ENCODE results near the gene C1QL1.

Gene C1QL1

DNA sequence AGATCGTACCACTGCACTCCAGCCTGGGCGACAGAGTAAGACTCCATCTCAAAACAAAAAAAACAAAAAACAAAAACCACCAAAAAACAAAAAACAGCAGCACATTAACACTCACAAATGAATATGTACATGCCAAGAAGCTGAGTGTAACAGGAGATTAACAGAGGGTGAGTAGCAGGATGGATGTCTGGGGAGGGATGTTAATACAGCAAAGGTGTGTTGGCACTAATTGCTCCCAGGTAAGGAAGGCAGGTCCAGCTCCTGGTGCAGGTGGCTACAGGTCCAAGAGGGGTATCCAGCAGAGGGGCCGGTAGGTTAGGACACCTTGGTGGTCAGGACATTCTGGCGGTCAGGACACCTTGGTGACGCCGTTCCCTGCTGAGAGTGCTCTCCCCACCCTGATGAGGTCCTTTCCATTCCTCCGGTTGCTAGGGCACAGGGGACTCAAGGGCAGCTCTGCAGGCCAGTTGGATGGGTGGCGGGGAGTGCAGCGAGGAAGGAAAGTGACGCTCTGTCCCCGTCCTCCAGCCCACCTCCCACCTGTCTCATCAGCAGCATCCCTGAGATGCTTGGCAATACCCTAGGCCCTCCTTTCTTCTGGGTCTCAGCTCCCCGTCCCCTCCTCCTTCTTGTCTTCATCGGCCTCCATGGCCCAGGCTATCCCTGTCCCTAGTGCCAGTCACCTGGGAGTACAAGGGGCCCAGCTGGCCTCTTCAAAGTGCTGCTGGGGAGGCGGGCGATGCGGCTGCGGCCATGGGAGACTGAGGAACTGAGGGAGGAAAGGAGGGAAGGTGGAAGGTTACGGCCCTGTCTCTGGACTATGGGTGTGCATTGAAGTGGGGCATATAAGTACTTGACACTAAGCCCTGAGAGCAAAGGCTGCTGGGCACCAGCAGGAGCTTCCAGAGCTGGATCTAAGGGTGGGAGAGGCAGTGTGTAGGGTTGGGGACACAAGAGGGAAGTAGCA, 42.1 kb downstream of the C1QL1 start:
- TF ChIP-seq, protein P1, sequence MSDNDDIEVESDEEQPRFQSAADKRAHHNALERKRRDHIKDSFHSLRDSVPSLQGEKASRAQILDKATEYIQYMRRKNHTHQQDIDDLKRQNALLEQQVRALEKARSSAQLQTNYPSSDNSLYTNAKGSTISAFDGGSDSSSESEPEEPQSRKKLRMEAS (IDR thresholded peaks at IDR 0.05), result no peak
- TF ChIP-seq YY1 (IDR thresholded peaks at IDR 0.05; ENCODE audit: low read depth) (no peak), RAD21 (IDR thresholded peaks at IDR 0.05; ENCODE audit: low read depth) (no peak), TEAD4 (IDR thresholded peaks at IDR 0.05) (no peak), NFIC (IDR thresholded peaks at IDR 0.05) (no peak), TAF1 (IDR thresholded peaks at IDR 0.05; ENCODE audit: low read depth) (no peak), EP300 (IDR thresholded peaks at IDR 0.05; ENCODE audit: borderline replicate concordance) (no peak), EGR1 (IDR thresholded peaks at IDR 0.05) (no peak), TCF12 (IDR thresholded peaks at IDR 0.05; ENCODE audit: low read depth) (no peak), FOXM1 (IDR thresholded peaks at IDR 0.05; ENCODE audit: borderline replicate concordance, low read depth) (no peak), CREB1 (IDR thresholded peaks at IDR 0.05; ENCODE audit: low read depth) (no peak), CEBPB (IDR thresholded peaks at IDR 0.05) (no peak), ZBTB7A (IDR thresholded peaks at IDR 0.05; ENCODE audit: low read depth) (no peak)
- TF ChIP-seq, protein P2, sequence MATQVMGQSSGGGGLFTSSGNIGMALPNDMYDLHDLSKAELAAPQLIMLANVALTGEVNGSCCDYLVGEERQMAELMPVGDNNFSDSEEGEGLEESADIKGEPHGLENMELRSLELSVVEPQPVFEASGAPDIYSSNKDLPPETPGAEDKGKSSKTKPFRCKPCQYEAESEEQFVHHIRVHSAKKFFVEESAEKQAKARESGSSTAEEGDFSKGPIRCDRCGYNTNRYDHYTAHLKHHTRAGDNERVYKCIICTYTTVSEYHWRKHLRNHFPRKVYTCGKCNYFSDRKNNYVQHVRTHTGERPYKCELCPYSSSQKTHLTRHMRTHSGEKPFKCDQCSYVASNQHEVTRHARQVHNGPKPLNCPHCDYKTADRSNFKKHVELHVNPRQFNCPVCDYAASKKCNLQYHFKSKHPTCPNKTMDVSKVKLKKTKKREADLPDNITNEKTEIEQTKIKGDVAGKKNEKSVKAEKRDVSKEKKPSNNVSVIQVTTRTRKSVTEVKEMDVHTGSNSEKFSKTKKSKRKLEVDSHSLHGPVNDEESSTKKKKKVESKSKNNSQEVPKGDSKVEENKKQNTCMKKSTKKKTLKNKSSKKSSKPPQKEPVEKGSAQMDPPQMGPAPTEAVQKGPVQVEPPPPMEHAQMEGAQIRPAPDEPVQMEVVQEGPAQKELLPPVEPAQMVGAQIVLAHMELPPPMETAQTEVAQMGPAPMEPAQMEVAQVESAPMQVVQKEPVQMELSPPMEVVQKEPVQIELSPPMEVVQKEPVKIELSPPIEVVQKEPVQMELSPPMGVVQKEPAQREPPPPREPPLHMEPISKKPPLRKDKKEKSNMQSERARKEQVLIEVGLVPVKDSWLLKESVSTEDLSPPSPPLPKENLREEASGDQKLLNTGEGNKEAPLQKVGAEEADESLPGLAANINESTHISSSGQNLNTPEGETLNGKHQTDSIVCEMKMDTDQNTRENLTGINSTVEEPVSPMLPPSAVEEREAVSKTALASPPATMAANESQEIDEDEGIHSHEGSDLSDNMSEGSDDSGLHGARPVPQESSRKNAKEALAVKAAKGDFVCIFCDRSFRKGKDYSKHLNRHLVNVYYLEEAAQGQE (IDR thresholded peaks at IDR 0.05; ENCODE audit: low read depth), result no peak
- TF ChIP-seq, protein P3, sequence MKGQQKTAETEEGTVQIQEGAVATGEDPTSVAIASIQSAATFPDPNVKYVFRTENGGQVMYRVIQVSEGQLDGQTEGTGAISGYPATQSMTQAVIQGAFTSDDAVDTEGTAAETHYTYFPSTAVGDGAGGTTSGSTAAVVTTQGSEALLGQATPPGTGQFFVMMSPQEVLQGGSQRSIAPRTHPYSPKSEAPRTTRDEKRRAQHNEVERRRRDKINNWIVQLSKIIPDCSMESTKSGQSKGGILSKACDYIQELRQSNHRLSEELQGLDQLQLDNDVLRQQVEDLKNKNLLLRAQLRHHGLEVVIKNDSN (IDR thresholded peaks at IDR 0.05), result no peak

DNA sequence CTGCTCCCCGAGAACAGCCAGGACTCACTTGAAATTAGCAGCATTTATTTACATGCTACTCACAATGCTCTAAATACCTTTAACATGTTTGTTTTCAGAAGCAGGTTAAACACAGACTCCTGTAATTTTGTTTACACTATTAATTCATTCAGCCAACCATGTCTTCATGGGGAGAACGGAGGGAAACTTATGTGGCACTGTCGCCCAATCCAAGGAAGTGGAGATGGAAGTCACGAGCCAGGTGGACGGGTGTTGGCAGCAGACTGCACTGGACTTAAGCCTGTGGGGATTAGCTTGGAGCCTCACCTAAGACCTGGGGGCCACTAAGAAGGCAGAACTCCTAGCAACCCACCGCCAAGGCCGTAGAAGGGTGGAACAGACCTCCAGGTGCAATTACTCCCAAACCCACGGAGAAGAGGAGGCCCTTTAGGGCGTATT, 44.0 kb downstream of the C1QL1 start:
- TF ChIP-seq EP300 (IDR thresholded peaks at IDR 0.05; ENCODE audit: borderline replicate concordance) (no peak), FOXM1 (IDR thresholded peaks at IDR 0.05; ENCODE audit: borderline replicate concordance, low read depth) (no peak), TEAD4 (IDR thresholded peaks at IDR 0.05) (no peak), NFIC (IDR thresholded peaks at IDR 0.05) (no peak), CEBPB (IDR thresholded peaks at IDR 0.05) (no peak), CREB1 (IDR thresholded peaks at IDR 0.05; ENCODE audit: low read depth) (no peak), ZBTB7A (IDR thresholded peaks at IDR 0.05; ENCODE audit: low read depth) (no peak), TAF1 (IDR thresholded peaks at IDR 0.05; ENCODE audit: low read depth) (no peak), EGR1 (IDR thresholded peaks at IDR 0.05) (no peak), TCF12 (IDR thresholded peaks at IDR 0.05; ENCODE audit: low read depth) (no peak), YY1 (IDR thresholded peaks at IDR 0.05; ENCODE audit: low read depth) (no peak)
- TF ChIP-seq, protein P3 (IDR thresholded peaks at IDR 0.05), result no peak
- TF ChIP-seq, protein P1 (IDR thresholded peaks at IDR 0.05), result no peak

DNA sequence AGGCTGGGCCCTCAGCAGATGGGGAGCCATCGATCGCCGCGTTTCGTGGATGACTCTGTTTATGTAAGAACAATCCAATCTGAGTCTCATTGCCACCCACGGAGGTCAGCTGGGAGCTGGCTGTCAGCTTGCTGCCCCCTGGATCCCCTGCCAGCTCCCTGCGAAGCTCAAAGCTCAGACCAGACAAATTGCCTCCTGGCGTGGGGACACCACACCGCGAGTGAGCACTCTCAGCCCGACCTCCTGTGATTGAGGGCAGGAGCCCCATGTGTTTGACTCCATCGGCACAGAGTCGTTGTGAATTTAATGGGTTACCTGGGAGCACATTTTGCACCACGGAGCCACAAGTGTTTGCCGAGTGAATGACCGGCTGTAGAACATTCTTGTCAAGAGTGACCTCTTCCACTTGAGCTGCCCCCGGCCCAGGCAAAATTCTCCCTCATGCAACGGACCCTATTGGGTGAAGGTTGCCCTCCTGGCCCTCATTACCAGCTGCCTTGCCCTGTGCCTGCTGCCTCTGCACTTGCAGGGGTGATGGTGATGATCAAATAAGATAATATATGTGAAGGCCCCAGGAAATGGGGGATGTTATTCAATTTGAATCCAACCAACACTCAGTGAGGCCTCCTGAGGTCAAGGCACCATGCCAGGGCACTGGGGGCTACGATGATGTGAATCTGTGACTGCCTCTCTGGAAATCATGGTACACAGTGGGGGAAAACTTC, 45.2 kb downstream of the C1QL1 start:
- TF ChIP-seq TEAD4 (IDR thresholded peaks at IDR 0.05) (no peak), YY1 (IDR thresholded peaks at IDR 0.05; ENCODE audit: low read depth) (no peak), ZBTB7A (IDR thresholded peaks at IDR 0.05; ENCODE audit: low read depth) (no peak), TAF1 (IDR thresholded peaks at IDR 0.05; ENCODE audit: low read depth) (no peak), CREB1 (IDR thresholded peaks at IDR 0.05; ENCODE audit: low read depth) (no peak), EP300 (IDR thresholded peaks at IDR 0.05; ENCODE audit: borderline replicate concordance) (no peak)

DNA sequence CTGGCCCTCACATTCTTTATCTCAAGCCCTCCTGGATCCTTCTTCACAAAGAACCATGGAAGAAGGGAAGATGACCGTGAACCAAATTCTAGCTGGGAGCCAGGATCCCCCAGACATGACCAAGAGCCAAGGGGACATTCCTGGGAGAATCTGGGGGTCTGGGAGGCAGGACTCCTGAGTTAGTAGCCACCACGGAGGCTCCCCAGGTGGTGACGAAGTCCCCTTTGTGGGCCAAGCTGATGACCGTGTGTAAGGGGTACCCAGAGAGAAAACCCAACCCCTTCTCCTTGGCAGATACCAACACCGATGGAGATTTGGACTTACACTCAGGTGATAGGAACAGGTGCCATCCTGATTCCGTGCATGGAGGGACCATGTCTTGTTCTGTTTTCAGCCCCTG, 46.0 kb downstream of the C1QL1 start:
- no peak for TF ChIP-seq EP300 (IDR thresholded peaks at IDR 0.05; ENCODE audit: borderline replicate concordance)
- TF ChIP-seq, protein P1 (IDR thresholded peaks at IDR 0.05), result no peak

DNA sequence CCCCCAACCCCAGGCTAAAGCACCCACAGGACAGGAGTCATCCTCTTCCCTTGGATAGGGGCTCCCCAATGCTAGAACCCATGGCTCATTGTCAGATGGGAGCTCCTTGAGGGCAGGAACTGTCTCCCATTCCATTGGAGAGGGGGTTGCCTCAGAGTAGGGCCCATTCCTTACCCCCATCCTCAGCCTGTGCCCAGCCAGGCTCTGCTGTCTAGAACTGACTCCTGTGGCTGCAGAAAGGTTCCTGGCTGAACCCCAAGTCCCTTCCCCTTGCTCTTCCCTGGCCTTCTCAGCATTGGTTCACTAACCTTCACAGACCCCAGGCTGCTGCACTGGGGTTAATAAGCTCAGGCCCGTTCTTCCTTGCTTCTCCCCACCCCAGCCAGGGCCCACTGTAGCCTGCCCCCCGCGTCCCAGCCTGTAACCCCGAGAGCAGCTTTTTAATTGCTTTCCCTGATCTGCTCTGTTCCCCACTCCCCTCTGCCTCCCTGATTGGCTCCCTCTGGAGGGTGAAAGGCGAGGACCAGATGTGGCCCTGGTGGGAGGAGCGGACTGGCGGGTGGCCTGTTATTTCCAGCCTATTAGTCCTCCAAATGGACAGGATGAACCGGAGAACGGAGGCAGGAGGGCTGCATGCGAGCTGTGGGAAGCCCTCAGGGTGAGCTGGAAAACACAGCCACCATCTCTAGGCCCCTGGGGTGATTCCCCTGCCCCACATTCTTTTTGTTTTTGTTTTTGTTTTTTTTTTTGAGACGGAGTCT, 46.8 kb downstream of the C1QL1 start:
- TF ChIP-seq ZBTB7A (IDR thresholded peaks at IDR 0.05; ENCODE audit: low read depth) (no peak), CEBPB (IDR thresholded peaks at IDR 0.05) (no peak), TCF12 (IDR thresholded peaks at IDR 0.05; ENCODE audit: low read depth) (no peak), YY1 (IDR thresholded peaks at IDR 0.05; ENCODE audit: low read depth) (no peak)
- TF ChIP-seq, protein P1 (IDR thresholded peaks at IDR 0.05), result 0 out of 2 replicates have a peak, but pooled peaks have one; percentile 19
- TF ChIP-seq, protein P3 (IDR thresholded peaks at IDR 0.05), result no peak

Measured in Ishikawa (cell line).